ENCODE data around the gene PNMA6A. TPM values are rescaled to one million over a fixed set of nuclear protein-coding genes. Genes with fewer than 3 reads are reported as not detected.
"Not testable (repeated sequence)": the region's sequence is repeated elsewhere in the genome, so short reads cannot be mapped to it uniquely, and the experiment has no call there.

The PNMA6A gene
- polyA plus RNA-seq, 3 donors from 2014 or later, result not detected

DNA sequence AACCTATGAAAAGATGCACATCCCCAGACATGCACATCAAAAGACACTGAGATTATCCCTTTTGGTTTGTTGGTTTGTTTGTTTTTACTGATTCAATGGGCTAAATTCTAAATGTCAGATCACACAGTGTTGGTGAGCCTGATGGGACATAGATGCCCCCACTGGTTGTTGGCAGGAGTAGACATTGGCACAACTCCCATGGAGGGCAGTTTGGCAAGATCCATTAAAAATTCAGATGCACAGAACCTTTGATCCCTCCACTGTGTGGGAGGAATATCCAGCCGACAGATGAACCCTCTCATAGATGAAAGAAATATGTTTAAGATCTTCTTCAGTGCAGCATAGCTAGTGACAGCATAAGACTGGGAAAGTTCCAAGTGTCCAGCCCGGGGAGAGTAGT is 38.5 kb downstream of the PNMA6A start:
- H3K27me3 Mint-ChIP-seq (ENCODE audit: low read depth in 3 of 3); DNase-seq; H3K9me3 Mint-ChIP-seq; H3K27ac Mint-ChIP-seq; H3K36me3 Mint-ChIP-seq; H3K4me3 Mint-ChIP-seq; H3K4me1 Mint-ChIP-seq: not testable (repeated sequence)

DNA sequence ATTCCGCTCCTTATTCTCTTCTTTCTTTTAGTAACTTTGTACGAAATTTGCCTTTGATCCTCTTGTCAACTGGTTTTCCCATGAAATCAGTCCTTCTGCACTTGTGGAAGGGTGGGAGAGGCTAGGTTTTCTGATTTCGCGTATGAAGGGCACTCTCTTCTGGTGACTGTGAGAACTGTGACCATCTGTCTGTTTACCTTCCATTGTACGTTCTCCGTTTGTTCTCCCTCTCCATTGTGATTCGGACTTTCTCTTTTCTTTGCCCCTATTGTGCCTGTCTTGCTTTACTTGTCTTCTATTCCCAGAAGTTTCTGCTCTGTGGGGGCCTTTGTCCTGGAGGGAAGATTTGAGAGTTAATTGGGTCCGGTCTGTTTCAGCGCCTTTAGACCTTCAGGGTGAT is 41.6 kb downstream of the PNMA6A start:
- H3K4me1 Mint-ChIP-seq; H3K27ac Mint-ChIP-seq; DNase-seq; H3K36me3 Mint-ChIP-seq; H3K4me3 Mint-ChIP-seq; H3K27me3 Mint-ChIP-seq (ENCODE audit: low read depth in 3 of 3); H3K9me3 Mint-ChIP-seq: not testable (repeated sequence)

DNA sequence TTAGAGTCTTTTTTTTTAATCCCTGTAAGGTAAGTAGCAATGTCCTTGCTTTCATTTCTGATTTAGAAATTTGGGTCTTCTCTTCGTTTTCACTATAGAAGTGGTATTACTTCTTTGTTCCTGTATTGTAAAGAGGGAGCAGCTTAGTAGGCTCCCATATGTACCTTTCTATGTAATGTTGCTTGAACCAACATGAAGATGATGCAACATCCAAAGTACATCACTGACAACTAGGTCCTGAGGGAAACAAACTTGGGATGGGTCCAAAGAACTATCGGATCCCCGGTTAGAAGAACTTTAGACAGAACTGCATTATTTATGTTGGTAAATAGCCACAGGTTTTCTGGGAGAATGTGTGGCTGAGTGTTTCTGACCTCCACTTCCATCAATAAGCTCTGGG is 45.5 kb downstream of the PNMA6A start:
- not testable (repeated sequence) for H3K27me3 Mint-ChIP-seq (ENCODE audit: low read depth in 3 of 3)

DNA sequence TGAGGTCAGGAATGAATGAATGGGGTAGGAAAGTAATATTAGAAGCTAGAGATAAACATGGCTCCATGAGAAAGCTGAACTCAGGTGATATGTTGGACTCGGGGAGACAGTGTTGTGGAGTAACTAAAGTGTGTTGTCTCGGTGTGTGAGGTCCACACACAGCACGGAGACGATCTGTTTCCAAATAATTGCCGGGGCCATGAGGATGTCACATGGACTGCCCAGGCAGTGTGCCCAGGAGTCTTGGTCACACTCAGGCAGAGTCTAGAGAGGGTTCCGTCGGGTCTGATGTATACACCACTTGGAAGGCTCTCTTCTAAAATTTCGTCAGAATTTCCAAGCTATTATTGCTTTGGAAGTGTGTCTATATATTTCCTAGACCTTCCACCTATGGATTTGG is 48.0 kb downstream of the PNMA6A start:
- H3K9me3 Mint-ChIP-seq; H3K27ac Mint-ChIP-seq; DNase-seq; H3K36me3 Mint-ChIP-seq; H3K4me3 Mint-ChIP-seq; H3K4me1 Mint-ChIP-seq; H3K27me3 Mint-ChIP-seq (ENCODE audit: low read depth in 3 of 3): not testable (repeated sequence)

More for the DNA sequence above, 45.5 kb downstream of the PNMA6A start:
- H3K9me3 Mint-ChIP-seq, H3K27ac Mint-ChIP-seq, H3K36me3 Mint-ChIP-seq, H3K4me3 Mint-ChIP-seq, H3K4me1 Mint-ChIP-seq, DNase-seq: not testable (repeated sequence)

- not testable (repeated sequence) for H3K4me1 Mint-ChIP-seq; DNase-seq; H3K4me3 Mint-ChIP-seq; H3K9me3 Mint-ChIP-seq; H3K36me3 Mint-ChIP-seq; H3K27me3 Mint-ChIP-seq (ENCODE audit: low read depth in 3 of 3); H3K27ac Mint-ChIP-seq
Observed at GRCh38 chrX:153123468-153123867, 51.2 kb downstream of the PNMA6A start.

Other genes with a start within 250 kb of the PNMA6A start
- gene CETN2, start 241.7 kb upstream of the PNMA6A start, polyA plus RNA-seq, result 10 to 100 TPM; 31.6 to 45.7 (median 33.4) TPM
- gene NSDHL, start 241.4 kb upstream of the PNMA6A start, polyA plus RNA-seq, result 10 to 100 TPM; 16.5 to 44.8 (median 20.2) TPM
- gene ZNF185, start 174.4 kb upstream of the PNMA6A start, polyA plus RNA-seq, result 1 to 10 TPM; 3.2 to 6.2 (median 3.4) TPM
- not detected for gene PNMA5, start 78.3 kb upstream of the PNMA6A start, polyA plus RNA-seq
- gene PNMA3, start 16.0 kb upstream of the PNMA6A start, polyA plus RNA-seq, result under 1 TPM in 1 of 3 donors, not detected in 2; 0.13 TPM
- gene MAGEA1, start 106.8 kb downstream of the PNMA6A start, polyA plus RNA-seq, result not detected
- not detected for gene PNMA6F, start 249.3 kb downstream of the PNMA6A start, polyA plus RNA-seq

Measured in immature natural killer cell (primary cell).